Keratinocyte (primary cell): ENCODE data around the gene PNPLA7.

Source experiments
- EZH2 ChIP-seq: IDR thresholded peaks from one replicate; pipeline ENCODE4 v1.6.1; 2012; ENCODE audit warnings: inconsistent platforms, mild to moderate bottlenecking, low read length, moderate library complexity
- TF ChIP-seq, protein P1 (sequence below), 3 experiments: IDR thresholded peaks in 1 of 3; conservative IDR thresholded peaks in 1 of 3; optimal IDR thresholded peaks in 1 of 3; 2 replicates in 2 of 3; 3 replicates in 1 of 3; pipeline versions ENCODE3 to v1.5.1; 2011; ENCODE audit warnings: low read length in 3 of 3, mild to moderate bottlenecking in 3 of 3, moderate library complexity in 2 of 3, control low read depth in 1 of 3, inconsistent platforms in 1 of 3; ENCODE audit not compliant: insufficient read depth in 2 of 3; ENCODE audit errors: extremely low read depth in 1 of 3

DNA sequence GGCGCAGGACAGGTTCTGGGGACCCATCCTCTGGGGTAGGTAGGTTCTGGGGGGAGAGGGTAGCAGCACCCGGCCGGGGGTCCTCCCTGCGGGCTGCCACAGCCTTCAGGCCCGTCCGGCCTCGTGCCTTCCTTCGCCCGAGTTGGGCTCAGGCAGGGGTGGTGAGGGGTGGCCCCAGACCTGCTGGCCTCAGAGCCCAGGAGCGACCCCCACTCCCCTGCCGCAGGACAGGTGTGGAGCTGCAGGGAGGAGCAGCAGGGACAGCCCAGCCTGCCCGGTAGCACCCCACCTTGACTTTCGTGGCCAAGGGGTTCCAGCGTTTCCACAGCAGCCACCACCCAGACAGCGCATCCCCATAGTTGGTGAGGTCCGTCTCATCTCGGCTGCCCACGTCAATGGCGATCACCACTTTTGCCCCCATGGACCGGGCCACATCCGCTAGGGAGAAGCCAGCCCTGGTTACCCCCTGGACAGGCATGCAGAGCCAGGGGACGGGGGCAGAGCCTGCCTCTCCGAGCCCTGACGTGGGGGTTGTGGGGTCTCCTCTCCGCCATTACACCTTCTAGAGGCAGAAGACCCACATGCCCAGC lies 87.7 kb downstream of the PNPLA7 start:
- TF ChIP-seq, protein P1, sequence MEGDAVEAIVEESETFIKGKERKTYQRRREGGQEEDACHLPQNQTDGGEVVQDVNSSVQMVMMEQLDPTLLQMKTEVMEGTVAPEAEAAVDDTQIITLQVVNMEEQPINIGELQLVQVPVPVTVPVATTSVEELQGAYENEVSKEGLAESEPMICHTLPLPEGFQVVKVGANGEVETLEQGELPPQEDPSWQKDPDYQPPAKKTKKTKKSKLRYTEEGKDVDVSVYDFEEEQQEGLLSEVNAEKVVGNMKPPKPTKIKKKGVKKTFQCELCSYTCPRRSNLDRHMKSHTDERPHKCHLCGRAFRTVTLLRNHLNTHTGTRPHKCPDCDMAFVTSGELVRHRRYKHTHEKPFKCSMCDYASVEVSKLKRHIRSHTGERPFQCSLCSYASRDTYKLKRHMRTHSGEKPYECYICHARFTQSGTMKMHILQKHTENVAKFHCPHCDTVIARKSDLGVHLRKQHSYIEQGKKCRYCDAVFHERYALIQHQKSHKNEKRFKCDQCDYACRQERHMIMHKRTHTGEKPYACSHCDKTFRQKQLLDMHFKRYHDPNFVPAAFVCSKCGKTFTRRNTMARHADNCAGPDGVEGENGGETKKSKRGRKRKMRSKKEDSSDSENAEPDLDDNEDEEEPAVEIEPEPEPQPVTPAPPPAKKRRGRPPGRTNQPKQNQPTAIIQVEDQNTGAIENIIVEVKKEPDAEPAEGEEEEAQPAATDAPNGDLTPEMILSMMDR (optimal IDR thresholded peaks at IDR 0.05 in 1 of 3, IDR thresholded peaks at IDR 0.05 in 1 of 3, conservative IDR thresholded peaks at IDR 0.05 in 1 of 3; ENCODE audit: extremely low read depth in 1 of 3, insufficient read depth in 2 of 3, low read length in 3 of 3), result no peak
- no peak for TF ChIP-seq EZH2
